Measurements from ENCODE around the gene TP53I13.

- TF ChIP-seq, protein P1, sequence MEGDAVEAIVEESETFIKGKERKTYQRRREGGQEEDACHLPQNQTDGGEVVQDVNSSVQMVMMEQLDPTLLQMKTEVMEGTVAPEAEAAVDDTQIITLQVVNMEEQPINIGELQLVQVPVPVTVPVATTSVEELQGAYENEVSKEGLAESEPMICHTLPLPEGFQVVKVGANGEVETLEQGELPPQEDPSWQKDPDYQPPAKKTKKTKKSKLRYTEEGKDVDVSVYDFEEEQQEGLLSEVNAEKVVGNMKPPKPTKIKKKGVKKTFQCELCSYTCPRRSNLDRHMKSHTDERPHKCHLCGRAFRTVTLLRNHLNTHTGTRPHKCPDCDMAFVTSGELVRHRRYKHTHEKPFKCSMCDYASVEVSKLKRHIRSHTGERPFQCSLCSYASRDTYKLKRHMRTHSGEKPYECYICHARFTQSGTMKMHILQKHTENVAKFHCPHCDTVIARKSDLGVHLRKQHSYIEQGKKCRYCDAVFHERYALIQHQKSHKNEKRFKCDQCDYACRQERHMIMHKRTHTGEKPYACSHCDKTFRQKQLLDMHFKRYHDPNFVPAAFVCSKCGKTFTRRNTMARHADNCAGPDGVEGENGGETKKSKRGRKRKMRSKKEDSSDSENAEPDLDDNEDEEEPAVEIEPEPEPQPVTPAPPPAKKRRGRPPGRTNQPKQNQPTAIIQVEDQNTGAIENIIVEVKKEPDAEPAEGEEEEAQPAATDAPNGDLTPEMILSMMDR (IDR thresholded peaks at IDR 0.05; ENCODE audit: low read depth, low read length): no peak
- no peak for TF ChIP-seq POLR2A (IDR thresholded peaks at IDR 0.05; ENCODE audit: extremely low read depth, insufficient read length)
These were observed 4.4 kb downstream of the TP53I13 start for GRCh38 chr17:29572691-29573557.
